ENCODE data around the gene FRS3.

- TF ChIP-seq ELF4 (IDR thresholded peaks at IDR 0.05) (no peak), ZNF384 (IDR thresholded peaks at IDR 0.05) (no peak), LEF1 (IDR thresholded peaks at IDR 0.05; ENCODE audit: borderline replicate concordance) (no peak), FOXK2 (IDR thresholded peaks at IDR 0.05) (no peak), CTBP1 (IDR thresholded peaks at IDR 0.05; ENCODE audit: borderline replicate concordance) (no peak), SP1 (IDR thresholded peaks at IDR 0.05) (no peak), ARNT (IDR thresholded peaks at IDR 0.05) (no peak), FOXA1 (IDR thresholded peaks at IDR 0.05) (no peak), BHLHE40 (IDR thresholded peaks at IDR 0.05; ENCODE audit: borderline replicate concordance) (no peak), SUZ12 (IDR thresholded peaks at IDR 0.05) (no peak), HDGF (IDR thresholded peaks at IDR 0.05; ENCODE audit: borderline replicate concordance) (no peak), NFRKB (IDR thresholded peaks at IDR 0.05) (no peak), L3MBTL2 (conservative IDR thresholded peaks at IDR 0.05) (no peak), PKNOX1 (IDR thresholded peaks at IDR 0.05) (no peak)
Observed at GRCh38 chr6:41799559-41799911, 19.8 kb upstream of the FRS3 start.
